ENCODE measurements around the gene ZNF654.

DNA sequence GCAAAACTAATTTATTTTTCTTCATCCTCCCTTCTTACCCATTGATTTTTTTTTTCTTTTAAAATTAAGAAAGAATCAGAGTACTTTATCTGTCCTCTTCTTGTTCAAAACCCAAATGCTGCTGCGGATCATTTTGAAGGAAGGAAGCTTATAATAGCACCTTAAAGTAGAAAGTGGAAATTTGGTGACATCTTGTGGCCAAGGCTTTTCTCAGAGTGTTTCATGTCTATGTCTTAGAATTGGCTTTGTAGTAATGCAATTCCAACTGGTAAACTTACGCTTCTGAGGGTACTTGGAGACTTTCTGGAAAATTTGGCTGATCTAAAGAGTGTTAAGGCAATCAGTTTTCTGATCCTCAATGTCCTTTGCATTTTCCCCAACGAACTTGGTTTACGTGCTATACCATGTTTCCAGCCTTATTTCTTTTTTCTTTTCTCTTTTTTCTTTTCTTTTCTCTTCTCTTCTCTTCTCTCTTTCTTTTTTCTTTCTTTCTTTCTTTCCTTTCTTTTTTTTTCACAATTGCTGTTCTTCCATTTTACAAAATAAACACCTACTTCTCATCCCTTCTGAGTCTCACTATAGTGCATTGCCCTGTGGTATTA lies 121.4 kb downstream of the ZNF654 start:
- TF ChIP-seq SUZ12 (IDR thresholded peaks at IDR 0.05; ENCODE audit: extremely low read depth, insufficient read depth, insufficient read length) (no peak), YY1 (IDR thresholded peaks at IDR 0.05; ENCODE audit: insufficient read depth, insufficient read length) (no peak), ZNF274 (IDR thresholded peaks at IDR 0.05; ENCODE audit: low read depth, low read length) (no peak)

All from NT2/D1 (cell line).